ENCODE results near the gene ABCF1. TPM values are rescaled to one million over a fixed set of nuclear protein-coding genes. Genes with fewer than 3 reads are reported as not detected.
A peak's percentile ranks its signal among the peaks of the same experiment; 100 is the strongest.

Gene ABCF1
- total and polyA plus RNA-seq, 9 of the 15 experiments (the other 6 are each of a cell fraction or from before 2014, with no cell fraction given) = 41.6 to 193 (median 102) TPM

DNA sequence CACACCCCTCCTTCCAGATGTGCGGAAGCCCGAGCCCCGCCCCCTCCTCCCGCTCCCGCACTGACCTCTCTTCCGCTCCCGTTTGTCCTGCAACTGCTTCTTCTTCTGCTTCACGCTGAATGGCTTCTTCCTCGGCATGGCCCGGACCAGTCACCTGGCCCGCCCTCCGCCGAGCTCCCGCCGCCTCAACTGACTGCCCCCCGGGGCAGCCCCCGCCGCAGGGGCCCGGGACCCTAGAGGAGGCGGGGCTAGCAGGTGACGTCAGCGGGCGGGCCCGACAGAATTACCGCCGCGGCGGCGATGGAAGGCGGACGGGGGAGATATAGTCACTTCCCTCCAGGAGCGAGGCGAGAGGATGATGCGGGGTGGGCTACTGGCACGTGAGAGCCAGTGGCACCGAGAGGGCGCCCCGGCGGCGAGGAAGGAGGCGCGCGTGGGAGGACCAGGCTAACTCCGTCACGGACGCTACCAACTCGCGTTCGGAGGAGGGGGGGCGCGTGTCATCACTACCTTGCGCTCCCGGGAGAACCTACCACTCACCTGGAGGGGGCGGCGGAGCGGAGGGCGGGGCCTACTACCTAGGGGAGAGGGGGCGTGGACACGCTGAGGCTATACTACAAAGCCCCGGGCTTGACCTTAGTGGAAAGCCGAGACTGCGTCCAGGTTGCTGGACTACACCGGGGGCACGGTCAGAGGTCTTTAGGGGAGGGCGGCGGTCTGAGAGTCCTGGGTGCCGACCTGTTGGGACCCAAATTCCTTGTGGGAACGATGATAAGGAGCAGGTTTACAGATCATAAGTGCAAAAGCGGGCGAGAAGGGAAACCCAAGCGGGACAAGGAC is 15.0 kb upstream of the ABCF1 start, which contains the start of gene GNL1 (continued):
- TF ChIP-seq, protein P1, sequence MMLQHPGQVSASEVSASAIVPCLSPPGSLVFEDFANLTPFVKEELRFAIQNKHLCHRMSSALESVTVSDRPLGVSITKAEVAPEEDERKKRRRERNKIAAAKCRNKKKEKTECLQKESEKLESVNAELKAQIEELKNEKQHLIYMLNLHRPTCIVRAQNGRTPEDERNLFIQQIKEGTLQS (IDR thresholded peaks at IDR 0.05) = peak; percentile 99
- TF ChIP-seq, protein P1 (CRISPR knock-in tag; conservative IDR thresholded peaks at IDR 0.05) = peak; percentile 86
- peak; percentile 97 for TF ChIP-seq ZBTB7A (IDR thresholded peaks at IDR 0.05; ENCODE audit: borderline replicate concordance, control insufficient read depth, low read depth, low read length)
- TF ChIP-seq ZNF274 (IDR thresholded peaks at IDR 0.05; ENCODE audit: borderline replicate concordance, low read depth, low read length) = no peak
- TF ChIP-seq, protein P2, sequence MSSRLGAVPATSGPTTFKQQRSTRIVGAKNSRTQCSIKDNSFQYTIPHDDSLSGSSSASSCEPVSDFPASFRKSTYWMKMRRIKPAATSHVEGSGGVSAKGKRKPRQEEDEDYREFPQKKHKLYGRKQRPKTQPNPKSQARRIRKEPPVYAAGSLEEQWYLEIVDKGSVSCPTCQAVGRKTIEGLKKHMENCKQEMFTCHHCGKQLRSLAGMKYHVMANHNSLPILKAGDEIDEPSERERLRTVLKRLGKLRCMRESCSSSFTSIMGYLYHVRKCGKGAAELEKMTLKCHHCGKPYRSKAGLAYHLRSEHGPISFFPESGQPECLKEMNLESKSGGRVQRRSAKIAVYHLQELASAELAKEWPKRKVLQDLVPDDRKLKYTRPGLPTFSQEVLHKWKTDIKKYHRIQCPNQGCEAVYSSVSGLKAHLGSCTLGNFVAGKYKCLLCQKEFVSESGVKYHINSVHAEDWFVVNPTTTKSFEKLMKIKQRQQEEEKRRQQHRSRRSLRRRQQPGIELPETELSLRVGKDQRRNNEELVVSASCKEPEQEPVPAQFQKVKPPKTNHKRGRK (tag; IDR thresholded peaks at IDR 0.05) = no peak
- TF ChIP-seq SMARCE1 (IDR thresholded peaks at IDR 0.05) = peak; percentile 0; the same call in 1 of the 2 replicates
- no peak for TF ChIP-seq BDP1 (IDR thresholded peaks at IDR 0.05; ENCODE audit: insufficient read depth, insufficient read length)
- TF ChIP-seq, protein P3, sequence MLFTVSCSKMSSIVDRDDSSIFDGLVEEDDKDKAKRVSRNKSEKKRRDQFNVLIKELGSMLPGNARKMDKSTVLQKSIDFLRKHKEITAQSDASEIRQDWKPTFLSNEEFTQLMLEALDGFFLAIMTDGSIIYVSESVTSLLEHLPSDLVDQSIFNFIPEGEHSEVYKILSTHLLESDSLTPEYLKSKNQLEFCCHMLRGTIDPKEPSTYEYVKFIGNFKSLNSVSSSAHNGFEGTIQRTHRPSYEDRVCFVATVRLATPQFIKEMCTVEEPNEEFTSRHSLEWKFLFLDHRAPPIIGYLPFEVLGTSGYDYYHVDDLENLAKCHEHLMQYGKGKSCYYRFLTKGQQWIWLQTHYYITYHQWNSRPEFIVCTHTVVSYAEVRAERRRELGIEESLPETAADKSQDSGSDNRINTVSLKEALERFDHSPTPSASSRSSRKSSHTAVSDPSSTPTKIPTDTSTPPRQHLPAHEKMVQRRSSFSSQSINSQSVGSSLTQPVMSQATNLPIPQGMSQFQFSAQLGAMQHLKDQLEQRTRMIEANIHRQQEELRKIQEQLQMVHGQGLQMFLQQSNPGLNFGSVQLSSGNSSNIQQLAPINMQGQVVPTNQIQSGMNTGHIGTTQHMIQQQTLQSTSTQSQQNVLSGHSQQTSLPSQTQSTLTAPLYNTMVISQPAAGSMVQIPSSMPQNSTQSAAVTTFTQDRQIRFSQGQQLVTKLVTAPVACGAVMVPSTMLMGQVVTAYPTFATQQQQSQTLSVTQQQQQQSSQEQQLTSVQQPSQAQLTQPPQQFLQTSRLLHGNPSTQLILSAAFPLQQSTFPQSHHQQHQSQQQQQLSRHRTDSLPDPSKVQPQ (CRISPR knock-in tag; IDR thresholded peaks at IDR 0.05; ENCODE audit: borderline replicate concordance) = no peak
- no peak for TF ChIP-seq SMAD2 (IDR thresholded peaks at IDR 0.05; ENCODE audit: low read depth, low read length)
- TF ChIP-seq, protein P4, sequence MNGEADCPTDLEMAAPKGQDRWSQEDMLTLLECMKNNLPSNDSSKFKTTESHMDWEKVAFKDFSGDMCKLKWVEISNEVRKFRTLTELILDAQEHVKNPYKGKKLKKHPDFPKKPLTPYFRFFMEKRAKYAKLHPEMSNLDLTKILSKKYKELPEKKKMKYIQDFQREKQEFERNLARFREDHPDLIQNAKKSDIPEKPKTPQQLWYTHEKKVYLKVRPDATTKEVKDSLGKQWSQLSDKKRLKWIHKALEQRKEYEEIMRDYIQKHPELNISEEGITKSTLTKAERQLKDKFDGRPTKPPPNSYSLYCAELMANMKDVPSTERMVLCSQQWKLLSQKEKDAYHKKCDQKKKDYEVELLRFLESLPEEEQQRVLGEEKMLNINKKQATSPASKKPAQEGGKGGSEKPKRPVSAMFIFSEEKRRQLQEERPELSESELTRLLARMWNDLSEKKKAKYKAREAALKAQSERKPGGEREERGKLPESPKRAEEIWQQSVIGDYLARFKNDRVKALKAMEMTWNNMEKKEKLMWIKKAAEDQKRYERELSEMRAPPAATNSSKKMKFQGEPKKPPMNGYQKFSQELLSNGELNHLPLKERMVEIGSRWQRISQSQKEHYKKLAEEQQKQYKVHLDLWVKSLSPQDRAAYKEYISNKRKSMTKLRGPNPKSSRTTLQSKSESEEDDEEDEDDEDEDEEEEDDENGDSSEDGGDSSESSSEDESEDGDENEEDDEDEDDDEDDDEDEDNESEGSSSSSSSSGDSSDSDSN (IDR thresholded peaks at IDR 0.05; ENCODE audit: borderline replicate concordance in 1 of 2, low read depth in 2 of 2, low read length in 2 of 2) = peak in 1 of 2 experiments; percentile 70; a peak in 1 of 4 replicates
- TF ChIP-seq MTA2 (IDR thresholded peaks at IDR 0.05; ENCODE audit: low read depth) = peak; percentile 27; the same call in 1 of the 2 replicates
- TF ChIP-seq JUND (IDR thresholded peaks at IDR 0.05; ENCODE audit: borderline replicate concordance, low read depth, low read length) = peak; percentile 97
- peak; percentile 58; the same call in 1 of the 3 replicates for TF ChIP-seq JUND (tag; IDR thresholded peaks at IDR 0.05; ENCODE audit: borderline replicate concordance, low read depth, low read length)
- TF ChIP-seq JUN (IDR thresholded peaks at IDR 0.05; ENCODE audit: borderline replicate concordance, low read depth, low read length) = no peak
- peak; percentile 97 for TF ChIP-seq JUN (CRISPR knock-in tag; IDR thresholded peaks at IDR 0.05; ENCODE audit: borderline replicate concordance)
- no peak for TF ChIP-seq CHD1 (IDR thresholded peaks at IDR 0.05; ENCODE audit: low read length)
- no peak; the same call in 1 of the 2 replicates for TF ChIP-seq ZC3H4 (CRISPR knock-in tag; IDR thresholded peaks at IDR 0.05; ENCODE audit: borderline replicate concordance)
- no peak for TF ChIP-seq NFIX (CRISPR knock-in tag; IDR thresholded peaks at IDR 0.05; ENCODE audit: low read depth)
- TF ChIP-seq DMBX1 (CRISPR knock-in tag; IDR thresholded peaks at IDR 0.05; ENCODE audit: borderline replicate concordance) = no peak; the same call in 1 of the 2 replicates

Measured in K562 (cell line).